GM19193 (cell line): Measurements from ENCODE around the gene PSME1.
A peak's percentile ranks its signal among the peaks of the same experiment; 100 is the strongest.

Experiments used
- POLR2A ChIP-seq: IDR thresholded peaks from 4 replicates; pipeline ENCODE4 v1.6.1; 2011; ENCODE audit not compliant: insufficient read depth, insufficient read length; ENCODE audit errors: extremely low read depth

PSME1 gene

GRCh38 chr14:24132976-24133375 lies 3.0 kb upstream of the PSME1 start:
- TF ChIP-seq POLR2A: no peak

- TF ChIP-seq POLR2A: no peak
These were observed 2.3 kb upstream of the PSME1 start for GRCh38 chr14:24133735-24134134.

- TF ChIP-seq POLR2A: no peak
These were observed 485 bp upstream of the PSME1 start for GRCh38 chr14:24135584-24135833.

GRCh38 chr14:24136684-24137528 lies 912 bp downstream of the PSME1 start:
- TF ChIP-seq POLR2A: no peak

- TF ChIP-seq POLR2A: peak; percentile 15
These were observed 1.8 kb downstream of the PSME1 start for GRCh38 chr14:24137529-24138395.

GRCh38 chr14:24138396-24139271 lies 2.6 kb downstream of the PSME1 start:
- TF ChIP-seq POLR2A: no peak

GRCh38 chr14:24139272-24139934 lies 3.4 kb downstream of the PSME1 start:
- TF ChIP-seq POLR2A: peak; percentile 32

- TF ChIP-seq POLR2A: peak; percentile 91
These were observed 5.3 kb downstream of the PSME1 start, which contains the start of gene EMC9 for GRCh38 chr14:24141097-24141880. Gene EMC9, minus strand, starts transcription at chr14:24141591. Its CDS starts 287 bp downstream, at chr14:24141304.

- TF ChIP-seq POLR2A: no peak
These were observed 7.5 kb downstream of the PSME1 start for GRCh38 chr14:24143511-24143910.

- TF ChIP-seq POLR2A: no peak
These were observed 8.5 kb downstream of the PSME1 start for GRCh38 chr14:24144451-24144850.

- no peak for TF ChIP-seq POLR2A
These were observed 9.2 kb downstream of the PSME1 start for GRCh38 chr14:24145219-24145618.

GRCh38 chr14:24145690-24146452 lies 9.9 kb downstream of the PSME1 start:
- TF ChIP-seq POLR2A: no peak

GRCh38 chr14:24146453-24146977 lies 10.5 kb downstream of the PSME1 start, which contains the start of gene PSME2:
Gene PSME2, minus strand, starts transcription at chr14:24146610. Its CDS starts 29 bp downstream, at chr14:24146581.
- peak; percentile 67 for TF ChIP-seq POLR2A
